IMR-90 (cell line): ENCODE results near the gene ZC3H12D.

Experiments
- BHLHE40 ChIP-seq: fragments of 150-350 bp; IDR thresholded peaks from 2 replicates; pipeline ENCODE4 v1.6.1; 2016; ENCODE audit warnings: mild to moderate bottlenecking, low read depth, low read length
- MAFK ChIP-seq: IDR thresholded peaks from 2 replicates; pipeline ENCODE4 v1.6.1; 2012; ENCODE audit warnings: low read depth, low read length, improper control_type of control experiment
- MAZ ChIP-seq: IDR thresholded peaks from 2 replicates; pipeline ENCODE4 v1.6.1; 2012; ENCODE audit warnings: low read depth, mild to moderate bottlenecking, low read length, improper control_type of control experiment, moderate library complexity, borderline replicate concordance
- MXI1 ChIP-seq: IDR thresholded peaks from 2 replicates; pipeline ENCODE4 v1.6.1; 2012; ENCODE audit warnings: low read depth, mild to moderate bottlenecking, low read length, moderate library complexity, borderline replicate concordance
- NFE2L2 ChIP-seq: fragments of 150-350 bp; IDR thresholded peaks from 2 replicates; pipeline ENCODE4 v1.6.1; 2016; ENCODE audit warnings: low read depth, mild to moderate bottlenecking, low read length
- POLR2A ChIP-seq: IDR thresholded peaks from 2 replicates; pipeline ENCODE4 v1.6.1; 2012; ENCODE audit warnings: mild to moderate bottlenecking, low read depth, low read length
- RAD21 ChIP-seq: IDR thresholded peaks from 2 replicates; pipeline ENCODE4 v1.6.1; 2012; ENCODE audit warnings: low read length, improper control_type of control experiment
- RCOR1 ChIP-seq: IDR thresholded peaks from 2 replicates; pipeline ENCODE4 v1.6.1; 2012; ENCODE audit warnings: mild to moderate bottlenecking, low read length, improper control_type of control experiment; ENCODE audit not compliant: insufficient replicate concordance
- TF ChIP-seq, protein P1 (sequence below): conservative IDR thresholded peaks from 2 replicates; pipeline ENCODE4 v1.5.1; 2012; ENCODE audit warnings: mild to moderate bottlenecking, low read depth, low read length, improper control_type of control experiment
- TF ChIP-seq, protein P2 (sequence below): fragments of 150-350 bp; IDR thresholded peaks from 2 replicates; pipeline ENCODE4 v1.6.1; 2016; ENCODE audit warnings: low read depth, mild to moderate bottlenecking, low read length, moderate library complexity, borderline replicate concordance
- TF ChIP-seq, protein P3 (sequence below): fragments of 150-350 bp; IDR thresholded peaks from 2 replicates; pipeline ENCODE4 v1.6.1; 2017; ENCODE audit warnings: mild to moderate bottlenecking, antibody characterized with exemption, low read length, low read depth

DNA sequence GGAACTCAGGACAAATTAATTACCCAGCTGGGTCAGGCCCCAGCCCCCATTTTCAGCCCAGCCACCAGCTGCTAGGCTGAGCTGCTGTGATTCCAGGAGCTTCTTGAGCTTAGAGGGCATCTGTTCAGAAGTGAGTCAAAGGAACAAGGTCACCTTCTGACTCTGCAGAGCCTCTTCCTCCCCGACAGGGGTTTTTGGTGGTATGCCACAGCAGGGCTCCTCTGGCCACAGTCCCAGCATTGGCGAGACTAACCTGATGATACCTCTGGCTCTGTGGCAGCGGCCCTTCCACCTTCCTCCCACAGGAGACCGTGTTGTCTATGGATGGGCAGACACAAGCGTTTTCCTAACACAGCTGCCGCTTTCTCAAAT is 39.7 kb downstream of the ZC3H12D start:
- TF ChIP-seq MXI1 (no peak), POLR2A (no peak), MAZ (no peak), RCOR1 (no peak), MAFK (no peak), NFE2L2 (no peak), RAD21 (no peak), BHLHE40 (no peak)
- TF ChIP-seq, protein P1, sequence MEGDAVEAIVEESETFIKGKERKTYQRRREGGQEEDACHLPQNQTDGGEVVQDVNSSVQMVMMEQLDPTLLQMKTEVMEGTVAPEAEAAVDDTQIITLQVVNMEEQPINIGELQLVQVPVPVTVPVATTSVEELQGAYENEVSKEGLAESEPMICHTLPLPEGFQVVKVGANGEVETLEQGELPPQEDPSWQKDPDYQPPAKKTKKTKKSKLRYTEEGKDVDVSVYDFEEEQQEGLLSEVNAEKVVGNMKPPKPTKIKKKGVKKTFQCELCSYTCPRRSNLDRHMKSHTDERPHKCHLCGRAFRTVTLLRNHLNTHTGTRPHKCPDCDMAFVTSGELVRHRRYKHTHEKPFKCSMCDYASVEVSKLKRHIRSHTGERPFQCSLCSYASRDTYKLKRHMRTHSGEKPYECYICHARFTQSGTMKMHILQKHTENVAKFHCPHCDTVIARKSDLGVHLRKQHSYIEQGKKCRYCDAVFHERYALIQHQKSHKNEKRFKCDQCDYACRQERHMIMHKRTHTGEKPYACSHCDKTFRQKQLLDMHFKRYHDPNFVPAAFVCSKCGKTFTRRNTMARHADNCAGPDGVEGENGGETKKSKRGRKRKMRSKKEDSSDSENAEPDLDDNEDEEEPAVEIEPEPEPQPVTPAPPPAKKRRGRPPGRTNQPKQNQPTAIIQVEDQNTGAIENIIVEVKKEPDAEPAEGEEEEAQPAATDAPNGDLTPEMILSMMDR, result no peak
- TF ChIP-seq, protein P2, sequence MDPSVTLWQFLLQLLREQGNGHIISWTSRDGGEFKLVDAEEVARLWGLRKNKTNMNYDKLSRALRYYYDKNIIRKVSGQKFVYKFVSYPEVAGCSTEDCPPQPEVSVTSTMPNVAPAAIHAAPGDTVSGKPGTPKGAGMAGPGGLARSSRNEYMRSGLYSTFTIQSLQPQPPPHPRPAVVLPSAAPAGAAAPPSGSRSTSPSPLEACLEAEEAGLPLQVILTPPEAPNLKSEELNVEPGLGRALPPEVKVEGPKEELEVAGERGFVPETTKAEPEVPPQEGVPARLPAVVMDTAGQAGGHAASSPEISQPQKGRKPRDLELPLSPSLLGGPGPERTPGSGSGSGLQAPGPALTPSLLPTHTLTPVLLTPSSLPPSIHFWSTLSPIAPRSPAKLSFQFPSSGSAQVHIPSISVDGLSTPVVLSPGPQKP, result no peak
- TF ChIP-seq, protein P3, sequence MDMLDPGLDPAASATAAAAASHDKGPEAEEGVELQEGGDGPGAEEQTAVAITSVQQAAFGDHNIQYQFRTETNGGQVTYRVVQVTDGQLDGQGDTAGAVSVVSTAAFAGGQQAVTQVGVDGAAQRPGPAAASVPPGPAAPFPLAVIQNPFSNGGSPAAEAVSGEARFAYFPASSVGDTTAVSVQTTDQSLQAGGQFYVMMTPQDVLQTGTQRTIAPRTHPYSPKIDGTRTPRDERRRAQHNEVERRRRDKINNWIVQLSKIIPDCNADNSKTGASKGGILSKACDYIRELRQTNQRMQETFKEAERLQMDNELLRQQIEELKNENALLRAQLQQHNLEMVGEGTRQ, result no peak
